NOMO-1 treated with DMSO at 0.1 percent for 48 hours (cell line): ENCODE results near the gene NSFL1C.
A peak's percentile ranks its signal among the peaks of the same experiment; 100 is the strongest.

Experiments
- DNase-seq: peaks from one replicate; lab custom pipeline; 2025; ENCODE audit not compliant: unreplicated experiment; lab: John Stamatoyannopoulos, UW

Gene NSFL1C

GRCh38 chr20:1393507-1393882 is 73.2 kb downstream of the NSFL1C start:
- DNase-seq: no peak

GRCh38 chr20:1392693-1393506 is 73.7 kb downstream of the NSFL1C start, which contains the start of gene FKBP1A:
FKBP1A (minus strand) TSS chr20:1393054; CDS start chr20:1392998, 56 bp downstream.
- DNase-seq: peak; percentile 90

GRCh38 chr20:1392443-1392692 is 74.3 kb downstream of the NSFL1C start:
- DNase-seq: no peak
